Measurements from ENCODE around the gene ARMC2.
A peak's percentile ranks its signal among the peaks of the same experiment; 100 is the strongest.
"Not testable (repeated sequence)": the region's sequence is repeated elsewhere in the genome, so short reads cannot be mapped to it uniquely, and the experiment has no call there.

ARMC2 gene

DNA sequence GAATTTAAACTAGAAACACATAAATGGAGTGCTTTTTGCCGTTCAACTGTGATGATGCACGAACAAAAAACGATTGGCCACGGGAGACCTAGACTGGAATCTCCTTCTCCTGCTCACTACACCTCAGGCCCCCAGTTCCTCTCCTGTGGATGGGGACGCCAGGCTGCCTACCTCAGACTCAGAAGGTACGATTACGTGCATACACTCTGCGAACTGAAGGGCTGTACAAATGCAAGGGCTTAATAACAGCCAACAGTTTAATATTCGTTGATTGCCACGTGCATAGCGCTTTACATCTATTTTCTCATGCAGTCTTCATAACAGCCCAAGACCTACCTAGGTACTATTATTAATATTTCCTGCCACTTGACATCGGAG is 495 bp upstream of the ARMC2 start:
- 55% methylated on average over 12 of the region's 12 CpGs for WGBS
- Histone ChIP-seq H3K27ac (ENCODE audit: low read depth, low read length) (no peak overlapping the region), H3K4me3 (ENCODE audit: low read length) (peak overlapping the region; percentile 93), H3K9ac (ENCODE audit: low read depth, low read length) (0 out of 2 replicates have a peak overlapping the region, but pooled peaks have one; percentile 24), H3K9me3 (ENCODE audit: insufficient read depth, low read depth, low read length) (no peaks in the 10 kb centered on the region), H3K4me1 (ENCODE audit: insufficient read depth, low read length) (peaks cover 6% of the 10 kb centered on the region; the same call in 1 of the 2 replicates), H3K36me3 (ENCODE audit: insufficient read depth, low read length) (no peaks in the 10 kb centered on the region), H3K27me3 (ENCODE audit: insufficient read depth, low read length) (no peaks in the 10 kb centered on the region)

DNA sequence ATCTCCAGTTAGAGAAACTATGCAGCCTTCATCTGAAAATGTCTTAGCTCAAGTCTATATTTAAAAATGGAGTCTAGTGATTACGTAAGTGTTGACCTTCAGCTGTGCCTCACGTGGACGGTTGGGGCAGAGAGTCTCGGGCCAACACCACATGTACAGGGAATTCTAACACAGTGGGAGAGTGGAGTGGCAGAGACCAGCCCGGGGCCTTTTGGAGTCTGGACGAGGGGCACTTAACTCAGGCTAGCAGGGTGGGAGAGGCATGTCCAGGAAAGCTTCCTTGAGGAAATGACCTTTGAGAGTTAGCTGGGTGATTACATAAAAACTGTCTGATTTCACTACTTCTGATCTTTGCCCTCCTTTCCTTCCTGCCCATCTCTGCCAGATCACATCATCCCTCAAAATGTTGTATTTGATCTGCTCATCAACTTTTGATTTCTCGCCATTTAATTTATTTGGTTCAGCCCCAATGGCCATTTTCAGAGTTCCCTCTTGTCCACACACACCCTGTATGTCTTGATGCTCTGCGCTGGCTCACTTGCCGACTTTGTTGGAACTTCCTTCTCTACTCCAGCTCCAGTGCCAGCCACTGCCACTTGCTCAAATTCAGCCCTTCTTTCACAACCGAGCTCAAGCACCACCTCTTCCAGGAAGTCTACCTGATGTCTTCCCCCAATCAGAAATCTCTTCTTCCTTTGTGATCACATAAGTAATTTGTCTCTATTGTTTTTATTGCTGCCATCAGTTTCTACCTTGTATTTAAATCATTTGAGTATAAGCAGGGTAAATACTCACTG is 2.6 kb downstream of the ARMC2 start:
- H3K9me3 ChIP-seq (ENCODE audit: insufficient read depth, low read depth, low read length) = no peaks in the 10 kb centered on the region
- no peak overlapping the region for H3K27ac ChIP-seq (ENCODE audit: low read depth, low read length)
- peaks cover 13% of the 10 kb centered on the region for H3K36me3 ChIP-seq (ENCODE audit: insufficient read depth, low read length)
- 90% methylated on average over 10 of the region's 10 CpGs for WGBS
- H3K27me3 ChIP-seq (ENCODE audit: insufficient read depth, low read length) = no peaks in the 10 kb centered on the region
- H3K4me1 ChIP-seq (ENCODE audit: insufficient read depth, low read length) = peaks cover 6% of the 10 kb centered on the region; the same call in 1 of the 2 replicates
- H3K4me3 ChIP-seq (ENCODE audit: low read length) = no peak overlapping the region
- H3K9ac ChIP-seq (ENCODE audit: low read depth, low read length) = no peak overlapping the region

DNA sequence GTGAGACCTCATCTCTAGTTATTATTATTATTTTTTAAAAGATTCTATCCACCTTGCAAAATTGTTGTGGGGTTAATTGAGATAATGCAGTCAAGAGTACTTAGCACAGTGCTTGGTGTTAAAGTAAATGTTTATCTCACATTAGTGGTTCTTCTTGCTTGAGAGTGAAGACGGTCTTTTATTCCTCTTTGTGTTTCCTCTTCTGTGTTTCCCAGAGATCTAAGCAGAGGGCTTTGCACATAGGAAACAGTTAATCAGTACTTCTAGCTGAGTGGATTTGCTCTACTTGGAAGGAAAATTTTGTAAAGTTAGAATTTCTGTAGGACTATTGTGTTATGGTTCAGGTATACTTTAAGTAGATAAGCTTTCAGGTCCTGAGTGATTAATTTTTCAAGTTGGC is 3.5 kb downstream of the ARMC2 start:
- H3K4me1 ChIP-seq (ENCODE audit: insufficient read depth, low read length) = peaks cover 6% of the 10 kb centered on the region; the same call in 1 of the 2 replicates
- no peak overlapping the region for H3K9ac ChIP-seq (ENCODE audit: low read depth, low read length)
- H3K27me3 ChIP-seq (ENCODE audit: insufficient read depth, low read length) = no peaks in the 10 kb centered on the region
- no peak overlapping the region for H3K4me3 ChIP-seq (ENCODE audit: low read length)
- H3K9me3 ChIP-seq (ENCODE audit: insufficient read depth, low read depth, low read length) = peaks cover 4% of the 10 kb centered on the region; the same call in 1 of the 2 replicates
- peaks cover 22% of the 10 kb centered on the region for H3K36me3 ChIP-seq (ENCODE audit: insufficient read depth, low read length)
- no peak overlapping the region for H3K27ac ChIP-seq (ENCODE audit: low read depth, low read length)
- 97% methylated on average over 1 of the region's 1 CpG for WGBS

DNA sequence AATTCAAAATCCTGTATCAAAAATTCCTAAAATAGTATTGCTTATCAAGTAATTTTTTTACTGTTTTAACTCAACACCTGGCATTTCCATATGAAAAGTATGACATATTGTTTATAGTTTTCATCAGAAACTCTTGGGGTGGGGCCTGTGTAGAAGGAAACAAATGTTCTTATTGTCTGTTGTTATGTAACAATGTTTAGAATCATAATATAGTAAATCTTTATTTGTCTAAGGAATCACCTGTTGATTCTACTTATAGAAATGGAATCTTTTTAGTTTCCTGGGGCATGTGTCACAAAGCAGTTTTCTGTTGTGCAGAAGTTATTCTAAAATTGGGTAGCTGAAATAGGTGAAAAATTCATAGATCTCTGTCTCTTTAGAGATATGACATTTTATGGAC is 4.9 kb downstream of the ARMC2 start:
- Histone ChIP-seq H3K4me1 (ENCODE audit: insufficient read depth, low read length) (no peaks in the 10 kb centered on the region), H3K9ac (ENCODE audit: low read depth, low read length) (no peak overlapping the region), H3K9me3 (ENCODE audit: insufficient read depth, low read depth, low read length) (peaks cover 14% of the 10 kb centered on the region), H3K27me3 (ENCODE audit: insufficient read depth, low read length) (no peaks in the 10 kb centered on the region), H3K36me3 (ENCODE audit: insufficient read depth, low read length) (peaks cover 35% of the 10 kb centered on the region), H3K4me3 (ENCODE audit: low read length) (no peak overlapping the region), H3K27ac (ENCODE audit: low read depth, low read length) (no peak overlapping the region)

DNA sequence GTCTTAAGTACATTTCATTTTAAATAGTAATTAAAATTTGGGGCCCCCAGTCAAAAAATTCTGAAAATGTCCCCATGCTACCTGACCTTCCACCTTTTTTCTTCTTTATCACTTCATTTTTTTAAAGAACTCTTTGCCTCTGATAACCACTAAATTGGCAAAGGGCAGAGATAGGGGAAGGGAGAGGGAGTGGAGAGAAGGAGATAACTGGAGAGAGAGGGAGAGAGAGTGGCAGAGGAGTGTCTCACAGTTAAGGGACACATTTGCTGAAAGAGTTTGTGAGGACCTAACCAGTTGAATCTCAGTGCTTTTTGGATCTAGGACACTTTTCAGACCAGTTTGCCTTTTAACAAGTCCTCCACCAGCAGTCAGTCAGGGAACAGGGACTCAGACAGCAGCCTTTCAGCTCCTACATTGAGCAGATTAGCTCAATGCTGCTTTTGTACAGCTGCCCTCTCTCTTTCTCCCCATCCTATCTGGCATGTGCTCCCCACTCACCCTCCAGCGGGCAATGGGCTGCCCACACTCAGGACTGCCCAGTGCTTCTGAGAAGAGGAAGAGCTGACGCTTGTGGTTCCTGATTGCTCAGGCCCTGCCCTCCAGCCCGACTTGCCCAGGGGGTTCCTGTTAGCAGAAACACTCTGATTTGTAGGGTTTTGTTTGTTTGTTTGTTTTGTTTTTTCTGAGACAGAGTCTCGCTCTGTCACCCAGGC is 14.4 kb downstream of the ARMC2 start:
- Histone ChIP-seq H3K4me3 (ENCODE audit: low read length) (no peak overlapping the region), H3K9me3 (ENCODE audit: insufficient read depth, low read depth, low read length) (0 out of 2 replicates have a peak, but pooled peaks cover 2% of the 10 kb centered on the region), H3K4me1 (ENCODE audit: insufficient read depth, low read length) (no peaks in the 10 kb centered on the region), H3K36me3 (ENCODE audit: insufficient read depth, low read length) (peaks cover 12% of the 10 kb centered on the region), H3K27me3 (ENCODE audit: insufficient read depth, low read length) (no peaks in the 10 kb centered on the region), H3K9ac (ENCODE audit: low read depth, low read length) (no peak overlapping the region), H3K27ac (ENCODE audit: low read depth, low read length) (no peak overlapping the region)
- WGBS = 91% methylated on average over 4 of the region's 4 CpGs

DNA sequence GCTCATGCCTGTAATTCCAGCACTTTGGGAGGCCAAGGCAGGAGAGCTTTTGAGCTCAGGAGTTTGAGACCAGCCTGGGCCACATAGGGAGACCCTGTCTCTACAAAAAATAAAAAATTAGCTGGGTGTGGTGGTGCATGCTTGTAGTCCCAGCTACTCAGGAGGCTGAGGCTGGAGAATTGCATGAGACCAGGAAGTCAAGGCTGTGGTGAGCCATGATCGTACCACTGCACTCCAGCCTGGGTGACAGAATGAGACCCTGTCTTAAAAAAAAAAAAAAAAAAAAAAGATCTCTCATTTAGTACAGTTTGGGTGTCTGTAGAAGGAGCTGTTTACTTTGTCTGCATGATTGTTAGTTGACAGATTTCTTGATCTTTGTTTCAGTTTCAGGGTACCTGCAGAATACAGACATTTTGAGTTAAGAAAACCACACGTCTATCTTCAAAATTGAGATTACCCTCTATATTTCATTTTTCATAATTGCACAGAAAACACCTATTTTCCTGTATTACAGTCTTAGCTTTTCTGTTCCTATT is 17.6 kb downstream of the ARMC2 start:
- H3K9me3 ChIP-seq (ENCODE audit: insufficient read depth, low read depth, low read length); H3K27ac ChIP-seq (ENCODE audit: low read depth, low read length); H3K4me3 ChIP-seq (ENCODE audit: low read length); H3K9ac ChIP-seq (ENCODE audit: low read depth, low read length); H3K27me3 ChIP-seq (ENCODE audit: insufficient read depth, low read length); H3K36me3 ChIP-seq (ENCODE audit: insufficient read depth, low read length); H3K4me1 ChIP-seq (ENCODE audit: insufficient read depth, low read length): not testable (repeated sequence)
- WGBS = 88% methylated on average over 1 of the region's 2 CpGs

DNA sequence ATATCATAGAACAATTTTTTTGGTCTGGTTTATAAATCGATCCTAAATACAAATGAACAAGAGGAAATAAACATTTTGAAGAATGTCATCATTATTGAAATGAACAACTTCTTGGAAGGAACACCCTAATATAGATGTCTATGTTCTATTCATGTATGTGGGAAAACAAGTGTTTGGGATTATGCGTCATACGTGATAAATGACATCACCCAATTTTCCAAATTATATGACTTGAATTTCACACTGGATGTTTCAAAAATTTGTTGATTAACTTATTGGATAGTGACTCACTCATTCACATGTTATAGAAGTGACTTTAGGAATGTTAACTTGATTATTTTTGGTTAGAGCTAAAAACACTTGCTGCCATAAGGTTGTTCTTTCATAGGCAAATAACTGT is 18.6 kb downstream of the ARMC2 start:
- no peak overlapping the region for H3K27ac ChIP-seq (ENCODE audit: low read depth, low read length)
- WGBS = no CpG with 5 or more reads among the region's 3 CpGs
- no peaks in the 10 kb centered on the region; the same call in 1 of the 2 replicates for H3K36me3 ChIP-seq (ENCODE audit: insufficient read depth, low read length)
- H3K4me1 ChIP-seq (ENCODE audit: insufficient read depth, low read length) = peaks cover 6% of the 10 kb centered on the region
- H3K9me3 ChIP-seq (ENCODE audit: insufficient read depth, low read depth, low read length) = no peaks in the 10 kb centered on the region
- H3K4me3 ChIP-seq (ENCODE audit: low read length) = no peak overlapping the region
- no peak overlapping the region for H3K9ac ChIP-seq (ENCODE audit: low read depth, low read length)
- no peaks in the 10 kb centered on the region for H3K27me3 ChIP-seq (ENCODE audit: insufficient read depth, low read length)

DNA sequence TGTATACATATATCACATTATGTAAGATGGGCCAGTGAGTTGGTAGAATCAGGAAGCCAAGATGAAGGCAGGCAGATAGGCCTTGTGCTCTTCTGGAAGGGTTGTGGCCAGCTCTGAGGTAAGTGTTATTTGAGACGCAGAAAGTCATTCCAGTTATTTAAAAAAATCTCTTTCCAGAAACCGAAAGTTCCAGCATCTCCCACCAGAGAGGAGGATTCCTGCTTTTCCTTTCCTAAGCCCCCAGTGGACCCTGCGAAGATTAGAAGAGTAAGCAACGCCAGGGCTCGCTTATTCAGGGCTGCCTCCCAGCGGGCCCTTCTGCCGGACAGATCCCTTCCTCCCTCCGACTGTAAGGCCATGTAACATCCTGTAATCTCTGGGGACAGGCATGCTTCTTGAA is 20.4 kb downstream of the ARMC2 start:
- Histone ChIP-seq H3K36me3 (ENCODE audit: insufficient read depth, low read length) (no peaks in the 10 kb centered on the region; the same call in 1 of the 2 replicates), H3K4me3 (ENCODE audit: low read length) (no peak overlapping the region), H3K27me3 (ENCODE audit: insufficient read depth, low read length) (no peaks in the 10 kb centered on the region), H3K9ac (ENCODE audit: low read depth, low read length) (no peak overlapping the region), H3K4me1 (ENCODE audit: insufficient read depth, low read length) (peaks cover 22% of the 10 kb centered on the region), H3K27ac (ENCODE audit: low read depth, low read length) (no peak overlapping the region), H3K9me3 (ENCODE audit: insufficient read depth, low read depth, low read length) (no peaks in the 10 kb centered on the region)
- WGBS = 93% methylated on average over 8 of the region's 8 CpGs

DNA sequence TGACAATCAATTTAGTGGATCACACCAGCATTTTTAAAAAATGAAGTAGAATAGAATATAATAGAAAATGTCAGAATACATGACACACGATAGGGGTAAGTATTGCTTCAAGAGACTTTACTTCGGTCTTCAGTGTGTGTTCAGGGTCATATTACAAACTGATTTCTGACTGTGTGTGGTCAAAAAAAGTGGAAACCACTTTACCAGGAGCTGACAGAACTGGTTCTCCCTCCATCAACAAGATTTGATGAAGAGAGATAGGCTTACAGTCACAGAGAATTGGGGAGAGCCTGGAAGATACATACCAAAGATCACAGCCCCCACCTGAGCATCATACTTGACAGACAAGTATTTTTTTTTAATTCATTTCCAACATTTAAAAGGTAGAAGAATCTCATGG is 21.7 kb downstream of the ARMC2 start:
- Histone ChIP-seq H3K4me3 (ENCODE audit: low read length) (no peak overlapping the region), H3K27ac (ENCODE audit: low read depth, low read length) (no peak overlapping the region), H3K27me3 (ENCODE audit: insufficient read depth, low read length) (no peaks in the 10 kb centered on the region), H3K36me3 (ENCODE audit: insufficient read depth, low read length) (no peaks in the 10 kb centered on the region; the same call in 1 of the 2 replicates), H3K4me1 (ENCODE audit: insufficient read depth, low read length) (peaks cover 27% of the 10 kb centered on the region), H3K9ac (ENCODE audit: low read depth, low read length) (no peak overlapping the region), H3K9me3 (ENCODE audit: insufficient read depth, low read depth, low read length) (no peaks in the 10 kb centered on the region)
- 93% methylated on average over 2 of the region's 2 CpGs for WGBS

DNA sequence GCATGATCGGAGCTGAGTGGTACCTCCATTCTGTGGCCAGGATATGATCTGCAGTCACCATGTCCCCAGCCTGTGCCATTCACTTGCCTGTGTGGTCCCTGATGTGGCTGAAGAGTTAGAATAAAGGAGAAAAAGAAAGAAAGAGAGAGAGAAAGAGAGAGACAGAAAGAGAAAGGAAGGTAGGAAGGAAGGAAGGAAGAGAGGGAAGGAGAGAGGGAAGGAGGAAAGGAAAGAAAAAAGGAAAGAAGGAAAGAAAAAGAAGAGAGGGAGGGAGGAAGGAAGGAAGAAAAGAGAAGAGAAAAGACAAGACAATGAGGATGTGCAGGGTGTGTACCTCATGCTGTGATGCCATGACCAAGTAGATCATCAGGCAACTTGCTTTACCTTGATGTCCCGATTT is 22.1 kb downstream of the ARMC2 start:
- 95% methylated on average over 2 of the region's 2 CpGs for whole genome bisulfite sequencing
- Histone ChIP-seq H3K27ac (ENCODE audit: low read depth, low read length) (no peak overlapping the region), H3K4me1 (ENCODE audit: insufficient read depth, low read length) (peaks cover 27% of the 10 kb centered on the region), H3K36me3 (ENCODE audit: insufficient read depth, low read length) (no peaks in the 10 kb centered on the region; the same call in 1 of the 2 replicates), H3K4me3 (ENCODE audit: low read length) (no peak overlapping the region), H3K9ac (ENCODE audit: low read depth, low read length) (no peak overlapping the region), H3K27me3 (ENCODE audit: insufficient read depth, low read length) (no peaks in the 10 kb centered on the region), H3K9me3 (ENCODE audit: insufficient read depth, low read depth, low read length) (no peaks in the 10 kb centered on the region)

DNA sequence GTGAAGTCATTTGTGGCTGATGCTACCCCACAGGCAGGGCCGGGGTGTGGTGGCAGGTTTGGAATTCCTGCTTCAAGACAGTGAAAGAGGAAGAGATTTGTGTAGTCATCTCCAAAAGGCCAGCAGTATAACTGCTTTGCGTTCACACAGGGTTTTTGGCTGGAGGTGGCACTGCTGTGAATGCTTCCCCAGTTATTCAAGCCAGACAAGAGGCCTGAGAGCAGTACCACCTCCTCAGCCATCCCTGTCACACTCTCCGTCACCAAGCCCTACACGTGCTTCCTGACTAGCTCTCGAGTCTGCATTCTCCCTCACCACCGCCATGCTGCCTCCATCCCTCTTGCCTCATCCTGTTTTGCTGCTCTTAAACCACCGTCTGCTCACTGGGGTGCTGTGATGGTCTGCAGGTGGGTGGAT is 23.9 kb downstream of the ARMC2 start:
- WGBS = 70% methylated on average over 7 of the region's 7 CpGs
- Histone ChIP-seq H3K4me3 (ENCODE audit: low read length) (no peak overlapping the region), H3K4me1 (ENCODE audit: insufficient read depth, low read length) (peaks cover 27% of the 10 kb centered on the region)

More for the DNA sequence above, 23.9 kb downstream of the ARMC2 start:
- Histone ChIP-seq H3K27me3 (ENCODE audit: insufficient read depth, low read length) (no peaks in the 10 kb centered on the region), H3K9ac (ENCODE audit: low read depth, low read length) (peak overlapping the region; percentile 10; the same call in 1 of the 2 replicates), H3K27ac (ENCODE audit: low read depth, low read length) (no peak overlapping the region), H3K36me3 (ENCODE audit: insufficient read depth, low read length) (no peaks in the 10 kb centered on the region; the same call in 1 of the 2 replicates), H3K9me3 (ENCODE audit: insufficient read depth, low read depth, low read length) (no peaks in the 10 kb centered on the region)
